GM18498 (cell line): ENCODE measurements around the gene DDX59.
A peak's percentile ranks its signal among the peaks of the same experiment; 100 is the strongest.

ENCODE experiments used
- ATAC-seq: cut with Tn5 transposase; IDR thresholded peaks from one replicate; pipeline ENCODE4 v1.9.1; 2021; ENCODE audit warnings: mild to moderate bottlenecking, moderate library complexity; ENCODE audit not compliant: unreplicated experiment

Gene DDX59

GRCh38 chr1:200669314-200670241 lies at the start of gene DDX59:
DDX59 (minus strand) TSS chr1:200669907; CDS start chr1:200666740, 3,167 bp downstream.
- peak; percentile 88 for ATAC-seq

DNA sequence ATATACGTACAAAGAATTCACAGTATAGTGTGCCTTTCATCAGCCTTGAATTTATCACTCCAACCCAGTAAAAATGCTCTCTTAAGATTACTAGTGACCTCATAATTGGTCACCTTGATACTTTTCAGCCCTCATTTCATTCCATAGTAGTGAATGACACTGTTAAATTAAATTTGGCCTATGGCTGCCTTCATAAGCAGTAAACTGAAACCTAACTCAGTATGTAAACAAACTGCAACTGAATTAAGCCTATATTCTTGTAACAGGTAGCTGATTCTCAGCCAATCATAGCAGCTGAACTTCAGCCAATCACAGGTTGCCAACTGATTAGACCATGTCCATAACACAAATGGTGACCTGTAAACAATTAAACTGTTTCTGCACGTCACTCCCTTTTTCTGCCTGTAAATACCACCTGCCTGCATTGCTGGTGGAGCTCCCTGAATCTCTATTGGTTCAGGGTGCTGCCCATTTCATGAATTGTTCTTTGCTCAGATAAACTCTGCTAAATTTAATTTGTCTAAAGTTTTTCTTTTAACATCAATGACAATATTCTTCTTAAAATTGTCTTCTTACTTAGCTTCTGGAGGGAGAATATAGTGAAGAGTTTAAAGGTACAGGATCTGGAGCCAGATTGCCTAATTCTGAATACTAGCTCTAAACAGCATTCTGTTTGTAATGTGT lies 44.9 kb upstream of the DDX59 start:
- no peak for ATAC-seq

DNA sequence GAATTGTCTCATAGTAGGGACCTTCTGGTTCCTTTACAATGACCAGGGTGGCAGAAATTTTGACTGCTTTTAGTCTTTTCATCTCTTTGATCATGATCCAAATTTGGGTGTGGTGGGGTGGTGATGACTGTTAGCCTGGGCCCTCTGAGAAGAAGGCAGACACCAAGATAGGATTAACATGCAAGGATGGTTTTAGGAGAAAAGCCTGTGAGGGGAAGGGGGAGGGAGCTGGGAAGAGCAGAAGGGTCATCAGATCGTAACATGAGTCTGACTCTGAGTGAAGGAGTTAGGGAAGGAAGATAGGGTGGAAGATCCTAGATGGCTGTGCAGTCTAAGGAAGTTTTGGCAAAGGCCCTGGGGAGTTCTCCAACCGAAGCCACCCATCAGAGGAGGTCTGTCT lies 40.5 kb upstream of the DDX59 start:
- ATAC-seq = no peak

DNA sequence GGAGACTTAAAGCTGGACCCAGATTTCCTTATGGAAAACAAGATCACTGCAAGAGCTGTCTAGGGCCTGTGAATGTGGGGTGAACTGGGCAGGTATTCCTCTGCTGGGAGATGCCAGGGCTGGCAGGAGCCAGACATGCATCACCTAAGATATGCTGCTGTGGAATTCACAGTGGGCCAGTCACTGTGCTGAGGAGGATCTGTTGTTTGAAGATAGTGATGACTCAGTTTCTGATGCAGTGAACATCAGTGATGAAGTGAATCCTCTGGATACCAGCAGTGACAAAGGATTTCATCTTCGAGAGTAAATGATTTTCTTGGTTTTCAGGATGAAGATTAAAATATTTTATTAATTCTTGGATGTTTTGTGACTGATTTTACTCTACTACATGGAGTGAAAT lies 39.1 kb upstream of the DDX59 start:
- no peak for ATAC-seq

- no peak for ATAC-seq
Measured at GRCh38 chr1:200708161-200708560, 38.5 kb upstream of the DDX59 start.

GRCh38 chr1:200707116-200707515 lies 37.4 kb upstream of the DDX59 start:
- no peak for ATAC-seq

DNA sequence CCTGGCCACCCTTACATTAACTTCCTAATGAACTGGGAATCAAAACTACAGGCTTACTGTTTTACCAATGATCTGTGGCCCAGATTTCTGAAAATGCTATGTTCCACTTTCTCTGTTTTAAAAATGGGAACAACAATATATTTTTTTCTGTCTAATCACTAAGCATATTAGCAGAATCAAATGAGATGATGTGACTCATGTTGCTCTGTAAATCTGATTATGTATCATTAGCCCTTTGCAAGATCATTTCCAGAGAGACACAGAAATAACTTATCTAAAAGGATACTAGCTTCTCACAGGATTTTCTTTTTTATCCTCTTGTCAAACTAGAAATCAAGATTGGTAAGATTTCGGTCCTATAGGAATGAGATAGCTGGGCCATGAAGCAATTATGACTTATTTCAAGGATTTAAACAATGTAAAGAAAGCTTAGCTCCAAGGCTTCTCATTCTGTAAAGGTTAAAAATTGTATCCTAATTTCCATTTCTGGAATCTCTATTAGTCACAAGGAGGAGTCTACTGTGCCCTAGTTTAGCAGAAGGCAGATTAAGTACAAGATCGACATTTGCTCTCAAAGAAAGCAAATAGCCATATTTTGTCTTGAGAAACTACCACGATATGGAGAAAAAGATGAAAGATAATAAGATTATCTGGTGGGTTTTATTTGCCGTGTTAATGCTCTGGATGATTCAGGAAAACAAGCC lies 36.6 kb upstream of the DDX59 start:
- ATAC-seq = no peak

DNA sequence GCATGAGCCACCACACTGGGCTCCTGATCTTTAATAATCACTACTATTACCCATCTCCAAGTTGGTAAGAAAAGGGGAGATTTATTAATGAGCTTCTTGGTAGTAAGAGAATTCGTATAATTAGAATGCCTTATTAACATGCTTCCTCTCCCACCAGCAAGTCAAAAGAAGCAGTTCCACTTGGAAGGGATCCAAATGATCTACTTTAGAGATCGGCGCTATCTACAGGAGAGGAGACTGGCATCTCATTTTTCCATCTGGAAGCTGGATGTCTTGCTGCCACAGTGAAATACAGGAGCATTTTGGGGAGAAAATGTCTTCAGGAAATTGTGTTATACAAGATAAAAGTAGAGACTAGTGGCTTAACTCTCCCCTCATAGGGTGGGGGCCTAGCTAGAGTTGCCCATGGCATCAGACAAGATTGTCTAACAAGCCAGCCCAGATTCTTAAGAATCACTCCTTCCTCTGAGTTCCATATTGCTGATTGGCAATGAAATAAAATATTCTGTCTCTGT lies 35.3 kb upstream of the DDX59 start:
- no peak for ATAC-seq

DNA sequence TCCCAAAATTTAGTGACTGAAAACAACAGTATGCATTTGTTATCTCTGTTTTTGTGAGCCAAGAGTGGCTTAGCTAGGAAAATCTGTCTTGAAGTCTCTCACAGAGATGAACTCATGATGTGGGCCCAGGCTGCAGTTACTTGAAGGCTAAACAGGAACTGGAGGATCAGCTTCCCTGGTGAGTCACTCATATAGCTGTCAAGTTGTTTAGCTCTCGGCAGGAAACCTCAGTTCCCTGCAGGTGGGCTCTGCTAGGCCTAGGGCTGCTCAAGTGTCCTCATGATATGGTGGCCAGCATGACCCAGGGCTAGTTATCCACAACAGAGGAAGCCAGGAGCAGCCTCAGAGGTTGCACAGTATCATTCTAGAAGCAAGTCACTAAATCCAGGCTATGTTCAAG lies 30.2 kb upstream of the DDX59 start:
- ATAC-seq = no peak

GRCh38 chr1:200694738-200695137 lies 25.0 kb upstream of the DDX59 start:
- no peak for ATAC-seq

- ATAC-seq = no peak
Measured at GRCh38 chr1:200693327-200693726, 23.6 kb upstream of the DDX59 start.

DNA sequence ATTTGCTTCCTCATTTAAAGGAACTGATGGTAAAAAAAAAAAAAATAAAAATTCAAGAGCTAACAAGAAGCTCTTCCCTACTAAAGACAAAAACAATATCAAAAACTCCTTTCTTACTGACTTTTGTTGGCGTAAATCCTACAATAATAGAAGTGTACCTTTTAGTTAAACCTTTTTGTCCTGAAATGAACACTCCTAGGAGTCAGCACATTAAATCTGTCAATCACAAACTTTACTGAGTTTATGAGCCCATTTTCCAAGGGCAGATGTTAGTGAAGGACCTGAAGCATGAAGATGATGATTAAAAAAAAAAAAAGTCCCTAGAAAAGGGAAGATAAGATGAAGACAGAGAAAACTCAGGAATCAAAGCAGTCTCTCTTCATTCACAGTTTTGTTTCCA lies 22.6 kb upstream of the DDX59 start:
- no peak for ATAC-seq

- no peak for ATAC-seq
Measured at GRCh38 chr1:200686620-200687019, 16.9 kb upstream of the DDX59 start.

- no peak for ATAC-seq
Measured at GRCh38 chr1:200684015-200684414, 14.3 kb upstream of the DDX59 start.

DNA sequence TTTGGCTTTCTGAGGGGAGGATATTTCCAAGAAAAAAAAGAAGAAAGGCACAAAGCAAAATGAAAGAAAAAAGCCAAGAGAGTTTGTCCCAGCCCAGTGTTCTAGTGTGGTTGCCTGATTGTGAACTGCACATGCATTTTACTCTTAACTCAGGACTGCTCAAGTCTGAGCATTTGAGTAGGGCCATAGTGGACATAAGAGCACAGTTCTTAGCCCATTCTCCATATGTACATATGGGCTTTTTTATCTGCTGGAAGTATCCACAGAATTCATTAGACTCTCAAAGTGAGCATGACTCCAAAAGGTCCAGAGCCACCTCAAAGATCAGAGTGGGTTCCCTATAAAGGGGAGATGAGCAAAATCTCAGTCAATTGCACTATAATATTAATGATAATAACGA lies 13.6 kb upstream of the DDX59 start:
- ATAC-seq = no peak

DNA sequence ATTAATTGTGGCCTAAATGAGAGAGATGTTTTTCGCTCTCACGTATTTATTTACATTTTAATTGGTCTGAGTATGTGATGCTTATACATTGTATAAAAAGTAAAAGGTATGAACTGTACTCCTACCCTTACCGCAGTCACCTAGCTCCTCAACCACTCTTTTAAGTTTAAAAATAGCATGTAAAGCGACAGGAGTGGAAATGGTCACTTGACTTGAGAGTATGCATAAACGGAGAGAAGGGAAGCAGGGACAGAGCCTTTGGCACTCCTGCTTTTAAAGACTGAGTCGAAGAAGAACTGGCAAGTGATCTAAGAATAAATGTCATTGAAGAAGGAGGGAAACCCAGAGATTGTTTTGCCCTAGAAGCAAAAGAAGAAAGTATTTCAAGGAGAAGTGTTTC lies 11.5 kb upstream of the DDX59 start:
- no peak for ATAC-seq

GRCh38 chr1:200676829-200677228 lies 7.1 kb upstream of the DDX59 start:
- no peak for ATAC-seq

DNA sequence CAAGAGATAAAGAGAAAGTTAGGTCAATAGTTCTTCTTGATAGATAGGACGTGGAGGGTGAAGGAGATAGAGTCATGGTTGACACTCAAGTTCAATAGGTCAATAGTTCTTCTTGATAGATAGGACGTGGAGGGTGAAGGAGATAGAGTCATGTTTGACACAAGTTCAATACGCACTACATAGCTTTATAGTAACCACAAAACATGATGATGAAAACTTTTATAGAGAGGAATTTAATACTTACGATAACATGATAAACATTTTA lies 5.8 kb upstream of the DDX59 start:
- no peak for ATAC-seq

DNA sequence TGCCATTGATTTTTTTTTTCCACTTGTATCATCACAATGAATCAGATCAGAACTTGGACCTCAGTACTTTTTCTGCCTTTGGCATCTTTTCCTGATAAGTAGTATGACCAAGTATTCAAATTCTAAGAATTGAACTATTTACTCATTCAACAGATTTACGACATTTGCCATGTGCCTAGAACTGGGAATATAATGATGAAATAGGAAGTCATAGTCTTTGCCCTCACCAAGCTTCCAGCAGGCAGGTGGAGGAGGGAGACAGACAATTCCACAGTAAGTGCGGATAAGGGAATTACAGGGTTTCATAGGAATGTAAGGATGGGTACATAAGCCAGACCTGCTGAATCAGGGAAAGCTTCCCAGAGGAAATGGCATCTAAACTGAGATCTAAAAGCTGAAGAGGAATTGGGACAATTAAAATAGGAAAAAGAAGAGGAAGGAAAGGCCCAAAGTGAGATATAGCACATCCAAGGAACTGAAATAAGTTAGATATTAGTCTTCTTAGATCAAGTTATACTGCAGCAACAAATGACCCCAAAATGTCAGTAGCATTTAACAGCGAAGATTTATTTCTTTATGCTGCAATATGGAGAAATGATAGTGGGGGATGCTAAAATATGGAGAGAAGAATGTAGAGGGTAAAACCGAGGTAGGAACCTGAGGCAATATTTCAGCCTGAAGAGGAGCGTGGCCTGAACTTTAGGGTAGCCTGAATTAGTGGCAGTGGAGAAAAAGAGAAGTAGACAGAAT lies 5.3 kb upstream of the DDX59 start:
- no peak for ATAC-seq

GRCh38 chr1:200673952-200674823 lies 4.5 kb upstream of the DDX59 start:
- no peak for ATAC-seq
